HCT116 (cell line): ENCODE measurements around the gene PLCB1.

Experiments
- EZH2 ChIP-seq: fragments of 200-600 bp; sonication (generic); IDR thresholded peaks from 2 replicates; pipeline ENCODE4 v1.6.1; 2017; ENCODE audit warnings: antibody characterized with exemption, mixed run types
- EZH2phosphoT487 ChIP-seq: fragments of 200-600 bp; IDR thresholded peaks from 2 replicates; pipeline ENCODE4 v1.6.1; 2018; ENCODE audit warnings: antibody characterized with exemption, borderline replicate concordance
- POLR2A ChIP-seq: IDR thresholded peaks from 2 replicates; pipeline ENCODE4 v1.7.0; 2011; ENCODE audit warnings: borderline replicate concordance; ENCODE audit not compliant: insufficient read depth, insufficient read length; ENCODE audit errors: extremely low read depth
- POLR2AphosphoS5 ChIP-seq: IDR thresholded peaks from 2 replicates; pipeline ENCODE4 v1.6.1; 2011; ENCODE audit warnings: mild to moderate bottlenecking, low read depth, low read length, moderate library complexity
- RAD21 ChIP-seq: IDR thresholded peaks from 2 replicates; pipeline ENCODE4 v1.6.1; 2012; ENCODE audit warnings: low read depth, mild to moderate bottlenecking
- TF ChIP-seq, protein P1 (sequence below), 3 experiments: fragments of 200-600 bp in 1 of 3; sonication (generic) in 1 of 3; IDR thresholded peaks in 2 of 3; conservative IDR thresholded peaks in 1 of 3; 2 replicates each; pipeline ENCODE4 v1.5.1; 2012 to 2017; ENCODE audit warnings: low read depth in 2 of 3, low read length in 2 of 3, antibody characterized with exemption in 1 of 3, borderline replicate concordance in 1 of 3, control low read depth in 1 of 3, mild to moderate bottlenecking in 1 of 3, mixed read lengths in 1 of 3, mixed run types in 1 of 3, moderate library complexity in 1 of 3; ENCODE audit not compliant: insufficient read depth in 1 of 3
- TF ChIP-seq, protein P2 (sequence below): IDR thresholded peaks from 2 replicates; pipeline ENCODE4 v1.6.1; 2012

DNA sequence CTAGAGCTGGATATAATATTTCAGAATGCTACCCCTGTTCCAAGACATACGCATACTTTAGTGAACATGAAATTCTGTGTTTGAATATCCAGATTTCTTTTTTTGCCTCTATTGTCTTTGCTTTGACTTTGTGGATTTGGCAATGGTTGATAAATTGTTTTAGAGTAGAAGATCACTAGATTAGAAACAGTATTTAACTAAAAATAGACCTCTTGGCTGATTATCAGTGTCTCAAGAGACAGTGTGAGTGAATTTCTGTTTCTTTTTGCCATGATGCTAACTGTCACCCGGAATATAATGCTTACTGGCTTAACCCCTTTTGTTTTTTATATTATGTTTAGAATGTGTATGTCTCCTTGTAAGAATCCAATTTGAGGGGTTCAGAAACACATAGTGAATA is 102.5 kb downstream of the PLCB1 start:
- TF ChIP-seq EZH2phosphoT487 (no peak), EZH2 (no peak), POLR2A (no peak), POLR2AphosphoS5 (no peak), RAD21 (no peak)
- TF ChIP-seq, protein P1, sequence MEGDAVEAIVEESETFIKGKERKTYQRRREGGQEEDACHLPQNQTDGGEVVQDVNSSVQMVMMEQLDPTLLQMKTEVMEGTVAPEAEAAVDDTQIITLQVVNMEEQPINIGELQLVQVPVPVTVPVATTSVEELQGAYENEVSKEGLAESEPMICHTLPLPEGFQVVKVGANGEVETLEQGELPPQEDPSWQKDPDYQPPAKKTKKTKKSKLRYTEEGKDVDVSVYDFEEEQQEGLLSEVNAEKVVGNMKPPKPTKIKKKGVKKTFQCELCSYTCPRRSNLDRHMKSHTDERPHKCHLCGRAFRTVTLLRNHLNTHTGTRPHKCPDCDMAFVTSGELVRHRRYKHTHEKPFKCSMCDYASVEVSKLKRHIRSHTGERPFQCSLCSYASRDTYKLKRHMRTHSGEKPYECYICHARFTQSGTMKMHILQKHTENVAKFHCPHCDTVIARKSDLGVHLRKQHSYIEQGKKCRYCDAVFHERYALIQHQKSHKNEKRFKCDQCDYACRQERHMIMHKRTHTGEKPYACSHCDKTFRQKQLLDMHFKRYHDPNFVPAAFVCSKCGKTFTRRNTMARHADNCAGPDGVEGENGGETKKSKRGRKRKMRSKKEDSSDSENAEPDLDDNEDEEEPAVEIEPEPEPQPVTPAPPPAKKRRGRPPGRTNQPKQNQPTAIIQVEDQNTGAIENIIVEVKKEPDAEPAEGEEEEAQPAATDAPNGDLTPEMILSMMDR (IDR thresholded peaks at IDR 0.05 in 2 of 3, conservative IDR thresholded peaks at IDR 0.05 in 1 of 3; ENCODE audit: borderline replicate concordance in 1 of 3, insufficient read depth in 1 of 3, low read depth in 2 of 3, low read length in 2 of 3): no peak
- TF ChIP-seq, protein P2, sequence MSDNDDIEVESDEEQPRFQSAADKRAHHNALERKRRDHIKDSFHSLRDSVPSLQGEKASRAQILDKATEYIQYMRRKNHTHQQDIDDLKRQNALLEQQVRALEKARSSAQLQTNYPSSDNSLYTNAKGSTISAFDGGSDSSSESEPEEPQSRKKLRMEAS: no peak
